ENCODE results near the gene SOX13.

Gene SOX13

DNA sequence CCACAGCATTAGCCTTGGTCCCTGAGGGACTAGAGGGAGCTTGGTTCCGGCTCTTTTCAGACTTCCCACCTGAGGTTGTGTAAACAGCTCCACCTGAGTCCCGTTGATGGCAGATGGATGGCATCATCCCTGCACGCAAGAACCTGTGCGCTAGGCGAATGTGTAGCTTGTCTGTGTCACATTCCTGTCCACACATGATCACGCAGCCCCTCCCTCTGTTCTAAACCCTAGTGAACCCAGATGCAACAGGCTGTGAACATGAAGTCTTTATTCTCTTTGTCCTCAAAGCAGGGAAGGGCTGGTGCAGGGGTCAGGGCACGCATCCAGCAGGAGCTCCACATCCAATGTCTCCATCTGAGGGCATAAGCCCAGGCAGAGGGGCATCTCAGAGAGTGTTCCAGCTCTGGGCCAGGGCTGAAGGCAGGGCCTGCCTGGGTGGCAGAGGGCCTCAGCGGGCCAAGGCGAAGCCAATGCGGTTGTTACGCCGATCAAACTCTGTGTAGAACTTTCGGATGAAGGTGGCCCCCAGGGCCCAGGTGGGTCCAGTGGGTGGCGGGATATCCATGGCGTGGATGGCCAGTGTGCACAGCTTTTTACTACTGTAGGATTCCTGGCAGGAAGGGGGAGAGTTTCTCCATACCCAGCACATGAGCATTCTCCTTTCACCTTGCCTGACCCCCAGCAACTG, 81.8 kb downstream of the SOX13 start:
- Histone ChIP-seq H4K20me1 (ENCODE audit: control insufficient read depth, insufficient read depth, low read depth, low read length) (no peaks in the 10 kb centered on the region), H3K36me3 (ENCODE audit: control insufficient read depth, low read length) (no peaks in the 10 kb centered on the region), H3K4me1 (ENCODE audit: control insufficient read depth, low read length) (no peaks in the 10 kb centered on the region), H3K27me3 (ENCODE audit: control insufficient read depth, low read length) (no peaks in the 10 kb centered on the region), H3F3A (ENCODE audit: control insufficient read depth, insufficient read depth) (no peaks in the 10 kb centered on the region), H3K4me2 (ENCODE audit: low read length) (no peak overlapping the region), H3K4me3 (ENCODE audit: low read length) (no peak overlapping the region), H3K9me3 (ENCODE audit: control insufficient read depth, insufficient read depth, low read length) (no peaks in the 10 kb centered on the region), H3K79me2 (ENCODE audit: control insufficient read depth, low read length) (no peaks in the 10 kb centered on the region), H3K9me2 (replicated peaks; ENCODE audit: control insufficient read depth, low read length) (no peaks in the 10 kb centered on the region), H3K27ac (ENCODE audit: low read depth, low read length) (no peak overlapping the region)
- no peak for TF ChIP-seq EZH2phosphoT487 (IDR thresholded peaks at IDR 0.05; ENCODE audit: borderline replicate concordance, low read length)
- TF ChIP-seq, protein P1, sequence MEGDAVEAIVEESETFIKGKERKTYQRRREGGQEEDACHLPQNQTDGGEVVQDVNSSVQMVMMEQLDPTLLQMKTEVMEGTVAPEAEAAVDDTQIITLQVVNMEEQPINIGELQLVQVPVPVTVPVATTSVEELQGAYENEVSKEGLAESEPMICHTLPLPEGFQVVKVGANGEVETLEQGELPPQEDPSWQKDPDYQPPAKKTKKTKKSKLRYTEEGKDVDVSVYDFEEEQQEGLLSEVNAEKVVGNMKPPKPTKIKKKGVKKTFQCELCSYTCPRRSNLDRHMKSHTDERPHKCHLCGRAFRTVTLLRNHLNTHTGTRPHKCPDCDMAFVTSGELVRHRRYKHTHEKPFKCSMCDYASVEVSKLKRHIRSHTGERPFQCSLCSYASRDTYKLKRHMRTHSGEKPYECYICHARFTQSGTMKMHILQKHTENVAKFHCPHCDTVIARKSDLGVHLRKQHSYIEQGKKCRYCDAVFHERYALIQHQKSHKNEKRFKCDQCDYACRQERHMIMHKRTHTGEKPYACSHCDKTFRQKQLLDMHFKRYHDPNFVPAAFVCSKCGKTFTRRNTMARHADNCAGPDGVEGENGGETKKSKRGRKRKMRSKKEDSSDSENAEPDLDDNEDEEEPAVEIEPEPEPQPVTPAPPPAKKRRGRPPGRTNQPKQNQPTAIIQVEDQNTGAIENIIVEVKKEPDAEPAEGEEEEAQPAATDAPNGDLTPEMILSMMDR (IDR thresholded peaks at IDR 0.05; ENCODE audit: low read depth, low read length, poor library complexity, severe bottlenecking): no peak

DNA sequence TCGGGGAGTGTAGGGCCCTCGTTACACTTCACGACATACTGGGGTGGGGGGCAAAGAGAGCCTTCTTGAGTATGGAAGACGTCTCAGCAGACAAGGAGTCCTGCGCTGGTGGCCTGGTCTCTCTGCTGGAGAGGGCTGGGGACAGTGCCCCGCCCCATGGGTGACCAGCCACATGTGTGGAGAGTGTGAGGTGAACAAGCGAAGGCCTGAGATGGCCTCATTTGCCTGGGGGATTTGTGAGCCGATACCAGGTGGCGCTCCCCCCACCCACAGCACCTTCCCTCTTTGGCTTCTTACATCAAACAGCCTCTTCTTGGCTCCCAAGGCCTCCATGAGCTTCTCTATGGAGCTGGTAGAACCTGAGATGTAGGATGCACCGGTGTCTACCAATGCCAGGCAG, 83.0 kb downstream of the SOX13 start:
- Histone ChIP-seq H3K9me3 (ENCODE audit: control insufficient read depth, insufficient read depth, low read length) (no peaks in the 10 kb centered on the region), H3K79me2 (ENCODE audit: control insufficient read depth, low read length) (no peaks in the 10 kb centered on the region), H3K9me2 (replicated peaks; ENCODE audit: control insufficient read depth, low read length) (no peaks in the 10 kb centered on the region), H3F3A (ENCODE audit: control insufficient read depth, insufficient read depth) (no peaks in the 10 kb centered on the region), H3K27ac (ENCODE audit: low read depth, low read length) (no peak overlapping the region), H3K4me3 (ENCODE audit: low read length) (no peak overlapping the region), H4K20me1 (ENCODE audit: control insufficient read depth, insufficient read depth, low read depth, low read length) (no peaks in the 10 kb centered on the region), H3K4me1 (ENCODE audit: control insufficient read depth, low read length) (no peaks in the 10 kb centered on the region), H3K27me3 (ENCODE audit: control insufficient read depth, low read length) (no peaks in the 10 kb centered on the region), H3K4me2 (ENCODE audit: low read length) (no peak overlapping the region), H3K36me3 (ENCODE audit: control insufficient read depth, low read length) (no peaks in the 10 kb centered on the region)
- TF ChIP-seq, protein P1 (IDR thresholded peaks at IDR 0.05; ENCODE audit: low read depth, low read length, poor library complexity, severe bottlenecking): no peak
- TF ChIP-seq EZH2phosphoT487 (IDR thresholded peaks at IDR 0.05; ENCODE audit: borderline replicate concordance, low read length): no peak

DNA sequence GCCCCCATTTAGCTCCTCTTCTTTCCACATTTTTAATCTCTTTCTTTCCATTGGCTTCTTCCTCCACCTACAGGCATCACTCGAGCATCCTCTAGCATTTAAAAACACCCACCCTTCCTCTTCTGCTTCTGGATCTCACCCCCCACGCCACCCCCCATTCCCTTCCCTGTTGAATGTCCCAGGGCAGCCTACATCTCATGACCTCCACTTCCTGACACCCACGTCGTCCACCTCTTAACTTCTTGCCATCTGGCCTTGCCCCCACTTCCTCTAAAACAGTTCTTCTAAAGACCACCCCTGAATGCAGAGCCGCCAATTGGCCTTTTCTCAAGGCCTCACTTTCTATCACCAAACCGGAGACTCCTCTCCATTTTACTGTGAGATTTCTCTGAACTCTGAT, 85.0 kb downstream of the SOX13 start:
- no peaks in the 10 kb centered on the region for H3K4me1 ChIP-seq (ENCODE audit: control insufficient read depth, low read length)

DNA sequence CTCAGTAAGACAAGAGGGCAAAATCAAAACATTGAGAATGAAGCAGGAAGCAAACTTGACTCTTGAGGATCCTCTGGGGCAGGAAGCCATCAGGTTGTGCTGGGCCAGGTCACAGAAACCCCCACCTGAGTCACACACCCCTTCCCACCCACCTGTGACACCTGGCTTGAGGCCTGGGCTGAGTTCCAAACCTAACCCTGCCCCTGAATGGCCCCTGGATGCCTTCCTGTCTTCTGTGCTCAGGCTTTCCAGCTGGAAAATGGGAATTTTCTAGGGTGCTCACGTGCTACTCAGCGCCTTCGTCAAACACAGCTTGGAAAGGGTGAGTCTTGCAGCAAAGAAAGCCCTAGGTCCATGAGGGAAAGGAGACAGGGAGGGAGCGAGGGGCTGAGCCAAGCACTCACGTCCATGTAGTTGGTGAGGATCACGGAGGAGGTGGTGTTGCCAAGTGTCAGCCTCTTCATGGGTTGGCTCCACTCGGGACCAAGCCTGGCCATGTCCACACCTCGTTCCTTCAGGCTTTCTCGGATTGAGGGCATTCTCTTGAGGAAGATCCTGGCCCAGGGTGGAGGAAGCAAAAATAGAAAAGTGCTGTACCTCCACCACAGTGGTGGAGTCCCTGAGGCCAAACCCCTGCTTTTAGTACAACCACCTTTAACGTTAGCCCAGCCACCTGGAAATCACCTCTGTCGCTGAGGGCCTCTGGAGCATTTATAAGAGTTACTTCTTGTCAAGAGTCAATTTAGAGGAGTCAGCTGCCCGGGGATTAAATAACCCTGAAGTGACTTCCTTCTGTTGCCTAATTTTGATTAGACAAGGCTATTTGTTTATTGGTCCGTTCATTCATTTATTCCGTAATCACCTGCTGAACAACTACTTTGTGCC, 88.9 kb downstream of the SOX13 start:
- TF ChIP-seq EZH2phosphoT487 (IDR thresholded peaks at IDR 0.05; ENCODE audit: borderline replicate concordance, low read length): no peak
- TF ChIP-seq, protein P1 (IDR thresholded peaks at IDR 0.05; ENCODE audit: low read depth, low read length, poor library complexity, severe bottlenecking): no peak
- no peak overlapping the region for H3K4me2 ChIP-seq (ENCODE audit: low read length)
- no peak overlapping the region for H3K27ac ChIP-seq (ENCODE audit: low read depth, low read length)
- no peaks in the 10 kb centered on the region for H3K27me3 ChIP-seq (ENCODE audit: control insufficient read depth, low read length)
- H4K20me1 ChIP-seq (ENCODE audit: control insufficient read depth, insufficient read depth, low read depth, low read length): no peaks in the 10 kb centered on the region
- no peaks in the 10 kb centered on the region for H3K79me2 ChIP-seq (ENCODE audit: control insufficient read depth, low read length)
- H3F3A ChIP-seq (ENCODE audit: control insufficient read depth, insufficient read depth): no peaks in the 10 kb centered on the region
- H3K9me3 ChIP-seq (ENCODE audit: control insufficient read depth, insufficient read depth, low read length): no peaks in the 10 kb centered on the region
- H3K36me3 ChIP-seq (ENCODE audit: control insufficient read depth, low read length): no peaks in the 10 kb centered on the region
- H3K9me2 ChIP-seq (replicated peaks; ENCODE audit: control insufficient read depth, low read length): no peaks in the 10 kb centered on the region
- no peak overlapping the region for H3K4me3 ChIP-seq (ENCODE audit: low read length)
- no peaks in the 10 kb centered on the region for H3K4me1 ChIP-seq (ENCODE audit: control insufficient read depth, low read length)

More for the DNA sequence above, 85.0 kb downstream of the SOX13 start:
- no peaks in the 10 kb centered on the region for H3K27me3 ChIP-seq (ENCODE audit: control insufficient read depth, low read length)
- no peaks in the 10 kb centered on the region for H3F3A ChIP-seq (ENCODE audit: control insufficient read depth, insufficient read depth)
- H3K4me2 ChIP-seq (ENCODE audit: low read length): no peak overlapping the region
- H4K20me1 ChIP-seq (ENCODE audit: control insufficient read depth, insufficient read depth, low read depth, low read length): no peaks in the 10 kb centered on the region
- H3K36me3 ChIP-seq (ENCODE audit: control insufficient read depth, low read length): no peaks in the 10 kb centered on the region
- no peak for TF ChIP-seq EZH2phosphoT487 (IDR thresholded peaks at IDR 0.05; ENCODE audit: borderline replicate concordance, low read length)
- H3K9me2 ChIP-seq (replicated peaks; ENCODE audit: control insufficient read depth, low read length): no peaks in the 10 kb centered on the region
- H3K79me2 ChIP-seq (ENCODE audit: control insufficient read depth, low read length): no peaks in the 10 kb centered on the region
- H3K9me3 ChIP-seq (ENCODE audit: control insufficient read depth, insufficient read depth, low read length): no peaks in the 10 kb centered on the region
- H3K27ac ChIP-seq (ENCODE audit: low read depth, low read length): no peak overlapping the region
- no peak overlapping the region for H3K4me3 ChIP-seq (ENCODE audit: low read length)

Data from DOHH2 (cell line).